Measurements from ENCODE around the gene ARPC1A.
"Not testable (repeated sequence)": the region's sequence is repeated elsewhere in the genome, so short reads cannot be mapped to it uniquely, and the experiment has no call there.

Gene ARPC1A

DNA sequence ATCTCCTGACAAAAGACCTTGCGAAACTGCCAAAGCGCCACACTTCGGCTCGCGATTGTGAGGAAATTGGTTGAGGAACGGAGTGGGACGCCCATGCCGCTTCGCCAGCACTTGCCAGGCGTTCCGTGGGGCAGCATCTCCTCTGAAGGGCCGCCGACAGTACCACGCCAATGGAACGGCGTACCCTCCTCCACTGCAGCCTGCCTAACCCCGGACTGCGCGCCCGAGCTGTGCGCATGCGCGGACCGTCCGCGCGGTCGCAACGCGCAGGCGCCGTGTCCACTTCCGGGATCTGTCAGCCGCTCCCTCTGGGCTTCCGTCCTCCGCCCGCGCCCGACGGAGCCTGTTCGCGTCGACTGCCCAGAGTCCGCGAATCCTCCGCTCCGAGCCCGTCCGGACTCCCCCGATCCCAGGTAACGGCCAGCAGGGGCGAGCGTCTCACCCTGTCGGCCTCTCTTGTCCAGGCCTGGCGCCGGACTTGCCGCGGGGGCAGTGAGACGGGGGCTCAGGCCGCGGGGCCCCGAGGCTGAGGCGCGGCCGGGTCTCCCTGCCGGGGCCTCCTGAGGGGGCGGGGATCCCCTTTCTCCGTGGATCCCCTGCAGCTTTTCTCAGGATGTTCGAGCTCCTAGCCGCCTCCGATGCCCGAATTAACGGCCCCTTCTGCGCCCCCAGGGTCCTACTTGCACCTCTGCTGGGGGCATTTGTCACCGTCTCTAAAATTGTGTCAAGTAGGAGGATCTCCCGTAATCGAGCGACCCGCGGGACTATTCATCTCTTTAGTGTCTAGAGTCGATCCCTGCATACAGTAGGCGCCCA, at the start of gene ARPC1A:
Gene ARPC1A, plus strand, starts transcription at position 307 of the 816 bp plus-strand sequence. CDS start 7,456 bp downstream, outside the sequence.
- peak; percentile 99 for DNase-seq (ENCODE audit: low spot score)

- DNase-seq (ENCODE audit: low spot score), result no peak
These were observed 47.5 kb upstream of the ARPC1A start for GRCh38 chr7:99278180-99278579.

- not testable (repeated sequence) for DNase-seq (ENCODE audit: low spot score)
These were observed 41.5 kb upstream of the ARPC1A start for GRCh38 chr7:99284165-99284564.

- DNase-seq (ENCODE audit: low spot score), result no peak
These were observed 37.7 kb upstream of the ARPC1A start for GRCh38 chr7:99287779-99288534.

DNA sequence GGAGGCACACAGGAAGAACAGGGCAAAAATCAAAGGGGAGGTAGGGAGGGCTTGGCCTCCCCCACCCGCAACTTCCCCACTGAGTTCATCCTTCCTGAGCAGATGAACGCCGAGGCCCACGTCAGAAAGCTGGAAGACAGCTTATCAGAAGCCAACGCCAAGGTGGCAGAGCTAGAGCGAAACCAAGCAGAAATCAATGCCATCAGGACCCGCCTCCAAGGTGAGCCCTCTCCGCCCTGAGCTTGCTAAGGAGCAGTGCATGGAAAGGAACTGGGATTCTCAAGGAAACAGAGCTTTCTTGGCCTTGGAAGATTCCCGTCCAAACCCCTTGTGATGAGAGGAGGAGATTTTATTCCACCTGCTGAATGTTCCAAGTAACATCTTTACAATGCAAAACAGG, 36.5 kb upstream of the ARPC1A start:
- DNase-seq (ENCODE audit: low spot score), result no peak

DNA sequence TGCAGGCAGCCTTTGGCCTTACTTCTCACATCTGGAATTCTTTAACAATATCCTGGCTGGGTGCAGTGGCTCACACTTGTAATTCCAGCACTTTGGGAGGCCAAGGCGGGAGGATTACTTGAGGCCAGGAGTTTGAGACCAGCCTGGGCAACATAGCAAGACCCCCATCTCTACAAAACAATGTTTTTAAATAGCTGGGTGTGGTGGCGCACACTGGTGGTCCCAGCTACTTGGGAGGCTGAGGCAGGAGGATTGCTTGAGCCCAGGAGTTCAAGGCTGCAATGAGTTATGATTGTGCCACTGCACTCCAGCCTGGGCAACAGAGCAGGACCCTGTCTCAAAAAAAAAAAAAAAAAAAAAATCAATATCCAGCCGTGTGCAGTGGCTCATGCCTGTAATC, 35.5 kb upstream of the ARPC1A start:
- not testable (repeated sequence) for DNase-seq (ENCODE audit: low spot score)

- DNase-seq (ENCODE audit: low spot score), result no peak
These were observed 34.6 kb upstream of the ARPC1A start for GRCh38 chr7:99290980-99291607.

DNA sequence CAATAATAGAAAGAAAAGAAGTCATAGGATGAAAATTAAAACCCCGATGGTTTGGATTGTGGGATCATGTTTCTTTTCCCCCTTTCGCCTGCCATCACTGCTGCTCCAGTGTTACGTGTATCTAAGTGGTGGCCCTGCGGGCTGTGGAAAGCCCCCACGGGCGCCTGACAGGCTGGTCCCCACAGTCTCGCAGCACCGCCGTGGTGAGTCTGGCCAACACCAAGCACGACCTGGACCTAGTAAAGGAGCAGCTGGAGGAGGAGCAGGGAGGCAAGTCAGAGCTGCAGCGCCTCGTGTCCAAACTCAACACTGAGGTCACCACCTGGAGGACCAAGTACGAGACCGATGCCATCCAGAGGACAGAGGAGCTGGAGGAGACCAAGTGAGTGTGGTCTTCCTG, 33.6 kb upstream of the ARPC1A start:
- DNase-seq (ENCODE audit: low spot score), result no peak

DNA sequence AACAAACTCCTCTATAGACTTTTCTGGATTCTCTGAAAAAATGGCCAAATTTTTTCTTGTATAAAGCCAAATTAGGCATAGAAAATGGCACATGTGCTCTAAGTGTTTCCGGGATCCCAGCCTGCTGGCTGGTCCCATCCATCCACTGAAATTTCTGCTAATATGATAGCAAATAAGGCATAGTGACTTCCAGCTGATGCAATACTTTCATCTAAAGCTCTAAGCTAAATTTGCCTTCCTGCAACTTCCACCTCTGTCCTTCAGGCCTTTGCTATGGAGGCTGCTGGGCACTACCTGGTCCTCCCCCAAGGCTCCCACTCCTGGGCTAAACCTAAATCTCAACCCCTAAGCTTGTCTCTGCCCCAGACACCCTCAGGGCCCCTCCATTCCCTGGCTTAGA, 32.5 kb upstream of the ARPC1A start:
- DNase-seq (ENCODE audit: low spot score), result no peak

DNA sequence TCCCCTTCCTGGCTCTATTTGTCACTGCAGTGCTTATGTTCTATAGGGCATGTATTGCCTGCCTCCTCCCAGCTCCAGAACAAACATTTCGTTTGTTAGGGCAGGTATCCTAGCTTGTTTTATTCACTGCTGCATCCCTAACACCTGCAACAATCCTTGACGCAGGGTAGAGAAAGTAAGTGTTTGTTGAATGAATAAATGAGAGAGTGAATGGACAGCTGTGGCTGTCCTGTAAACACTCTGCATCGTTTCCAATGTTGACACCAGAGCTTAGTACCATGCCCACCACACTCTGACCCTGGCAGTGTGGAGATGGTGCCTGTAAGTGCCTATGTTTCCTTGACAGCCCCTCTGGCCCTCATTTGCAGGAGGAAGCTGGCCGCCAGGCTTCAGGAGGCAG, 32.0 kb upstream of the ARPC1A start:
- DNase-seq (ENCODE audit: low spot score), result no peak

GRCh38 chr7:99296471-99296870, 29.2 kb upstream of the ARPC1A start:
- no peak for DNase-seq (ENCODE audit: low spot score)

DNA sequence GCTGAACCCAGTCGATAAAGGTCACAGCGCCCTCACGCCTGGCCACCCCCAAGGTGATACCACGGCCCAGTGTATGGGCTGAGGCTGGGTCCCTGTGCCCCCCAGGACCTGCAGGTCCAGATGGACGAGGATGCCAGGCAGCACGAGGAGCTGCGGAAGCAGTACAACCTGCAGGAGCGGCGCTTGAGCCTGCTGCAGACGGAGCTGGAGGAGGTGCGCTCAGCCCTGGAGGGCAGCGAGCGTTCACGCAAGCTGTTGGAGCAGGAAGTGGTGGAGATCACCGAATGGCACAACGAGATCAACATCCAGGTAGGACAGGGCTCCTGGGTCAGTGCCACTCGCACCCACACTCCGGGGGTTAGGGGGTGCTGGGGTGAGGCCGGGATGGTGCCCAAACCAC, 24.2 kb upstream of the ARPC1A start:
- DNase-seq (ENCODE audit: low spot score), result no peak

- no peak for DNase-seq (ENCODE audit: low spot score)
These were observed 20.0 kb upstream of the ARPC1A start for GRCh38 chr7:99305473-99306260.

DNA sequence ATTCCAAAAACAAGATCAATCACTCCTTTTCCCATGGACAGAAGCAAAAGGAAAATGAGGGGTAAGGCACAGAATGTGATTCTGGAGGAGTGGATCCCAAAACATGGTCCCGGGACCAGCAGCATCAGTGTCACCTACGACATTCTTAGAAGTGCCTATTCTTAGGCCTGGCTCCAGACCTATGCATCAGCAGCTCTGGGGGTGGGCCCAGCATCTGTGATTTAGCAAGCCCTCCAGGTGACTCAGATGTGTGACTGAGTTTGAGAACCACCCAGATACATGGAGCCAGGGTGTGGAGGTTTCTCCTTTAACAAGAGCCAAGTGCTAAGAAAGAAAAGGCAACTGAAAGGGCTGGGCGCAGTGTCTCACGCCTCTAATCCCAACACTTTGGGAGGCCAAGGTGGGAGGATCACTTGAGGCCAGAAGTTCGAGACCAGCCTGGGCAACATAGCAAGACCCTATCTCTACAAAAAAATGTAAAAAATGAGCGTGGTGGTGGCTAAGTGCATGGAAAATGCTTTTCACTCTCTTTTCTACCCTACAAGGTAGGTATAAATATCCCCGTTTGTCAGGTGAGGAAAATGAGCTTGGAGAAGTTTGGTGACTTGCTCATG, 17.1 kb upstream of the ARPC1A start:
- peak; percentile 29 for DNase-seq (ENCODE audit: low spot score)

DNA sequence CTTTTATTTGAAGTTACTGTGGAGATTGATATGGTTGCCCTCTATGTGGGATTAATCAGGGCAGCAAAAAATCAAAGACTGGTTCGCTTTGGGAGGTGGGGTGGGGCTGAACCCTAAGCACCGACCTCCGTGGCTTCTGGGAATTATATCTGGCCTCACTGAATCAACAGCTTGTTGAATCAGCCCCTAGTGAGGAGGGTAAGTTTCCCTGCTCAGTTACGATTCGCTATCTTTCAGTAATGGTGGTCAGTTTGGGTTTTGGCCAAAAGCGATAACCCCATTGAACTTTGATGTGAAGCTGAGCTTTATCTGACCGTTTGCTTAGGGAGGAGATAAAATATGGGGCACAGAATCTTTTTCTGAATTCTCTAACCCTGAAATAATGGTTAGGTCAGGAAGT, 16.6 kb upstream of the ARPC1A start:
- no peak for DNase-seq (ENCODE audit: low spot score)

DNA sequence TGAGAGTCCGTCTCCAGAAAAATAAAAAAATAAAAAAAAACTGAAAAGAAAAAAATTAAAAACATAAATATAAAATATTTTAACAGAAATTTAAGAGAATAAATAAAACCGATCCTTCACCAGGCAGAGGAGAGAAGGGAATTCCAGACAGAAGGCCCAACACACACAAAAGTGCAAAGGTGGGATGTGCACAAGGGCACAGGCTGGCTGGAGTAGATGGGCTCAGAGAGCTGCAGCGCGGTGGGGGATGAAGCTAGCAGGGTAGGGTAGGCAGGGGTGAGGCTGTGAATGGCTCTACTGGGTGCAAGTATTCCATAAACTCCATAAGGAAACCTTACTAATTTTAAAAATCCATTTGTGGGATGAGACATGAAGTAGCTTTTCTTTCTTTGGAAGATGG, 15.7 kb upstream of the ARPC1A start:
- DNase-seq (ENCODE audit: low spot score), result no peak

- DNase-seq (ENCODE audit: low spot score), result no peak
These were observed 14.0 kb upstream of the ARPC1A start for GRCh38 chr7:99311702-99312101.

DNA sequence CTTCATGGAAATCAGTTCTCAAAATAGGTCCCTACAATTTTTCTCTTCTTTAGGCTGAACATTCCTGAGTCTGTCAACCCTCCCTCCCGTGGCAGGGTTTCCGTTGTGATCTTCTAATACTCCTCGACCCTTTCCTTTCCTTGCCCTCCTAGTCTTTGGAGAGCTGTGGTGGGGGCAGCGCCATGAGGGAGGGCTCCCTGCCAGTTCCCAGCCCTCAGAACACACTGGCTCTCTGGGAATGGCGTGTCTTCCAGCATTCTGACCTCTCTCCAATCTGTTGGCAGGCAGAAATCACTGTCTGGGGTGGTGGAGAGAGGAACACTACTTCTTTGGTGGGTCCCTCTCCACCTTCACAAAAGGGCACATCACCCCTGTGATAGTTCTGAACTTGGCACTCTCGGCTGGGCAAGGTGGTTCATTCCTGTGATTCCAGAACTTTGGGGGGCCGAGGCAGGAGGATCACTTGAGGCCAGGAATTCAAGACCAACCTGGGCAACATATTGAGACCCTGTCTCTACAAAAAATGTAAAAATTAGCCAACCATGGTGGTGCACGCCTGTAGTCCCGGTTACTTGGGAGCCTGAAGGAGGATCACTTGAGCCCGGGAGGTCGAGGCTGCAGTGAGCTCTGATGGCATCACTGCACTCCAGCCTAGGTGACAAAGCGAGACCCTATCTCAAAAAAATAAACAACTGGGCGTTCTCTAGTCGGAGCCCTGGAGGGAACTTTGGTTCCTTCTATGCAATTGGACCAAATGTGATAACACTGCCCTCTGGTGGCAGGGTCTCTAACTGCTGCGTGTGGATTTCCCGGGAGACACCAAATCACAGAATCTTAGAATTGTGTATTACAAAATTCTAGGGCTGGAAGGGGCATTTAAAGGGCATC, 13.1 kb upstream of the ARPC1A start:
- peak; percentile 75 for DNase-seq (ENCODE audit: low spot score)

- no peak for DNase-seq (ENCODE audit: low spot score)
These were observed 12.5 kb upstream of the ARPC1A start for GRCh38 chr7:99313204-99313573.

- DNase-seq (ENCODE audit: low spot score), result no peak
These were observed 11.2 kb upstream of the ARPC1A start for GRCh38 chr7:99314504-99314903.

DNA sequence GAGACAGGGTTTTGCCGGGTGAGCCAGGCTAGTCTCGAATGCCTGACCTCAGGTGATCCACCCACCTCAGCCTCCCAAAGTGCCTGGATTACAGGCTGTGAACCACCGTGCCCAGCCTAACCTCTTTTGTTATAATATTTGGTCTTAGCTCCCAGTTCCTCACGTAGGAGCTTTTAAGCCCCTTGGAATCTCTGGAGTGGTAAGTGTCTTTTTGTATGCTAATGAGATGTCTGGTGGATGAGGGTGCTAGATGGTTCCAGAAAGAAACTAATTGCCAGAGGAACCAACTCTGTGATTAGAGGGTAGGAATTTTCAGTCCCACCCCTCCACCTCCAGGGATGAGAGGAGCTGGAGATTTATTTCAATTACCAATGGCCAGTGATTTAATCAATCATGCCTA, 5.3 kb upstream of the ARPC1A start:
- DNase-seq (ENCODE audit: low spot score), result no peak

All from AG08395 (cell line).